Lung microvascular endothelial cell (primary cell): Measurements from ENCODE around the gene CDR2. TPM values are rescaled to one million over a fixed set of nuclear protein-coding genes. Genes with fewer than 3 reads are reported as not detected.
A peak's percentile ranks its signal among the peaks of the same experiment; 100 is the strongest.

Experiments
- DNase-seq, 2 donors: peaks; one replicate each; pipeline versions ENCODE4 v3.0.0 to v3.0.0-alpha.2; 2010; ENCODE audit warnings: low read depth in 2 of 2
- total RNA-seq: library from RNA; depleted of rRNA; stranded (reverse); fragments of >200 nt; gene quantifications from 2 replicates; pipeline ENCODE4 v1.2.1, GENCODE V29; 2014

CDR2 gene
- total RNA-seq, 1 donor from 2014 or later: 29.4 TPM

- DNase-seq: no peak
Measured at GRCh38 chr16:22324787-22325597, 49.4 kb downstream of the CDR2 start.

GRCh38 chr16:22323959-22324786 is 50.2 kb downstream of the CDR2 start:
- DNase-seq: no peak

GRCh38 chr16:22323173-22323958 is 51.1 kb downstream of the CDR2 start:
- DNase-seq: no peak

- DNase-seq: no peak
Measured at GRCh38 chr16:22322741-22323140, 51.7 kb downstream of the CDR2 start.

GRCh38 chr16:22322021-22322471 is 52.4 kb downstream of the CDR2 start:
- no peak for DNase-seq

GRCh38 chr16:22321340-22322001 is 52.9 kb downstream of the CDR2 start:
- DNase-seq: peak; percentile 83 to 94

- DNase-seq: peak in 1 of 2 donors; percentile 79
Measured at GRCh38 chr16:22320572-22321339, 53.7 kb downstream of the CDR2 start.

- peak; percentile 44 to 55 for DNase-seq
Measured at GRCh38 chr16:22318690-22319358, 55.6 kb downstream of the CDR2 start.

GRCh38 chr16:22317625-22318024 is 56.8 kb downstream of the CDR2 start:
- DNase-seq: no peak

GRCh38 chr16:22317001-22317530 is 57.4 kb downstream of the CDR2 start:
- no peak for DNase-seq

- DNase-seq: no peak
Measured at GRCh38 chr16:22316411-22316811, 58.0 kb downstream of the CDR2 start.

- no peak for DNase-seq
Measured at GRCh38 chr16:22315979-22316378, 58.4 kb downstream of the CDR2 start.

GRCh38 chr16:22314661-22315626 is 59.5 kb downstream of the CDR2 start:
- no peak for DNase-seq

GRCh38 chr16:22313876-22314470 is 60.4 kb downstream of the CDR2 start:
- DNase-seq: no peak

GRCh38 chr16:22312897-22313781 is 61.3 kb downstream of the CDR2 start:
- no peak for DNase-seq

- DNase-seq: no peak
Measured at GRCh38 chr16:22311520-22311919, 62.9 kb downstream of the CDR2 start.
